GM19463 (cell line): Measurements from ENCODE around the gene KCNG3.
"Not testable (repeated sequence)": the region's sequence is repeated elsewhere in the genome, so short reads cannot be mapped to it uniquely, and the experiment has no call there.

Experiments
- ATAC-seq: cut with Tn5 transposase; IDR thresholded peaks from one replicate; pipeline ENCODE4 v1.9.1; 2021; ENCODE audit warnings: mild to moderate bottlenecking, moderate library complexity; ENCODE audit not compliant: unreplicated experiment

The KCNG3 gene

DNA sequence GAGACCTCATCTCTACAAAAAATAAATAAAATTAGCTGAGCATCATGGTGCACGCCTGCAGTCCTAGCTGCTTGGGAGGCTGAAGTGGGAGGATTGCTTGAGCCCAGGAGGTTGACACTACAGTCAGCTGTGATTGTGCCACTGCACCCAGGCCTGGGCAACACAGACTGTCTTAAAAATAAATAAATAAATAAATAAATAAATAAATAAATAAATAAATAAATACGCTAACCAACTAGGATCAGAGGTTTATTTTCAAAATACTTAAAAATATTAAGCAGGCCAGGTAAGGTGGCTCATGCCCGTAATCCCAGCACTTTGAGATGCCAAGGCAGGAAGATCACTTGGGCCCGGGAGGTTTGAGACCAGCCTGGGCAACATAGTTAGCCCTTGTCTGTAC is 63.6 kb downstream of the KCNG3 start:
- ATAC-seq, result no peak

- ATAC-seq, result no peak
These were observed 64.4 kb downstream of the KCNG3 start for GRCh38 chr2:42429352-42429751.

DNA sequence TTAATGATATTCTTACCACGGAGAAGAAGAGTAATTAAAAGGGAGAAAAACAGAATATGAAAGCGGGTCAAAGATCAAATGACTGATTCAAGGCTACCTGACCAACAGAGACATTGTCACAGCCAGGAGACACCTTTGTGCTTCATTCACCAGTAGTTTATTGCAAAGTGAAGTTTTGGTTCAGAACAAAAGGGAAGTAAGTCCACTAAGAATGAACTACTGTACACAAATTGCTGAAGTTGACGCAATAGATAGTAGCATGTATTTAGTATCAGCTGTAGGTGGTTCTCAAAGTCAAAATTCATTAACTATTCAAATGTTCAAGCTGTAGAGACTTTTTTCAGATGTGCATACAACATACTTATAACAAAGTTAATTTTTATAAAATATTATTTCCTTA is 68.1 kb downstream of the KCNG3 start:
- ATAC-seq, result no peak

DNA sequence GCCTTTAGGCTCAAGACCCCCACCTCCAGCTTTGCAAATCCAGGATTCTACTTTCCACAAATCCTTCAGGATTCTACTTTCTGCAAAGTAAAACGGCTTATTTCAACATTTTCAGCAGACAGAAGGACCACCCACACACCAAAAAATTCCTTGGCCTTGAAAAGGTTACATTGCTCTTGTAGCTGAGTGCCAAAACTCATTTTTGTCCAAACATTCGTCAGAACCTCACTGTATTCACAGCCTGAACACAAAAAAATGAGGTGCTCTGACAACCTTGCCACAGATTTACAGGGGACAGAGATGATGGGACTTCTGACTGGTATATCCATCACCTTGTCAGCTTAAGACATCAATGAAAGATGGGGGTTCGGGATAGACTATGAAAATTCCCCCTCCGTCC is 69.7 kb downstream of the KCNG3 start:
- no peak for ATAC-seq

DNA sequence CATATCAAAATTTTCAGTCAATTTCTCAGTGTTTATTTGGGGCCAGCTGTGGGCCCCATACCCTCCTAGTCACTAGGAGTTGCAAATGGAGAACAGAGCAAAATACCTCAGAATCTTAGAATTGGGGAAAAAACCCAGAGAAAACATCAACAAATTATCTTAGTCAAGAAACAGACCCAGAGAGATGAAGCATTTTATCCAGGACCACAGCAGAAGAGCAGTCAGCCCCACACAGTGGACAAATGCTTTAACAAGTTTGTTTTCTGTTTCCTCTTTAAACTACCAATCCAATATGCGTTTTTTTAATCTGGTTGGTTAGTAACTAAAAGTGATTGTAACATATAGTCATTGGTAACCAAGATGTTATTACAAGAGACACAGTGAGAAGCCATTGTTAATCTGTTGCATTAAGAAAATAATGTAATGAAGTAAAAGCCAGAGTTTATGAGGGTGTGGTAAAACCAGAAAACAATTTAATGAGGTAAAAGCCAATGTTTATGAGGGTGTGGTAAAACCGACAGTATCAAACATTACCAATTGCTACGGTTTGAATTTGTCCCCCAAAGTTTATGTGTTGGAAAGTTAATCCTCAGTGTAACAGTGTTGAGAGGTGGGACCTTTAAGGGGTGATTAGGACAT is 72.1 kb downstream of the KCNG3 start:
- no peak for ATAC-seq

DNA sequence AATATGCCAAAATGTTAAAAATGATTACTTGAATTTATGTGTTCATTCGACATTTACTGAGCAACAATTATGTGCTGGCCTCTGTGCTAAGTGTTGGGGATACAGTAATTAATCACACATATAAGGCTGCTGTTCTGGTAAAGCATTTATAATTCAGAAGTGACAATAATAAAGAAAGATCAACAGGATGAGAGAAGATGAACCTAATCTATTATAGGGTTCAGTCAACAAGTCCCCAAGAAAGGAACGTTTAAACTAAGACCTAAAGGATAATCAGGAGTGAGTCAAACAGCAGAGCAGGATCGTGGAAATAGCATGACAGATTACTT is 72.7 kb downstream of the KCNG3 start:
- ATAC-seq, result no peak

DNA sequence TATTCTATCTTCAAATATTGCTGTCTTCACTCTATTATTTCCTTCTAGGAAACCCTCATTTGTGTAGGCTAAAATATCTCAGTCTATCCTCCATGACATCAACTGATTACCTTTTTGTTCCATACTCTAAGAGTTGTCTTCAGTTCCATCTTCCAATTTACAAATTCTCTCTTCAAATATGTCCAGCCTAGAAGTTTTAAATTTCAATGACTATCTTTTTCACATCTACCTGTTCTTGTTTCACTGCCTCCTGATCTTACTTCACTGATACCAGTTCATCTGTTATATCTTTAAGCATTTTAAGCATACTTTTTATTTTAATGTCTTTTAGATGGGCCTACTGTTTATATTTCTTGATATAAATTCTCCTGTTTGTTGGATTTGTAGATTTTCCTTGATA is 79.1 kb downstream of the KCNG3 start:
- ATAC-seq, result no peak

- no peak for ATAC-seq
These were observed 79.6 kb downstream of the KCNG3 start for GRCh38 chr2:42414158-42414557.

- ATAC-seq, result no peak
These were observed 82.9 kb downstream of the KCNG3 start for GRCh38 chr2:42410742-42411514.

DNA sequence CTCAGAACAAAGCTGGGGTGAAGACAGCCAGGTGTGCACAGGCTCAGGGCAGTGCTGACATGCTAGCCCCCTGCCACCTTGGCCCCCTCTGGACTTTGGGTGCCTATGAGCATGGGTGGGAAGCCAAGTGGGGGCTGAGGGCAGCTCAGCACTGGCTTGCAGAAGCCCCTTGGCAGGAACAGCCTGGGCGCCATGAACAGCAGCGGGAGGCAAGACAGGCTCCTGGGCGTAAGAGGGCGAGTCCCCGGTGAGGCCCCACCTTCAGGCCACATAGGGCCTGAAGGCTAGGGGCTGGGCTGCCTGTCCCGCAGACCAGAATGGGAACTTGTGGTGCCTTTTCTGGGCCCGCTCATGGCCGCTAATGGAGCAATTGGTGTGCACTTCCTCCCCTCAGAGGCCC is 85.8 kb downstream of the KCNG3 start:
- ATAC-seq, result no peak

DNA sequence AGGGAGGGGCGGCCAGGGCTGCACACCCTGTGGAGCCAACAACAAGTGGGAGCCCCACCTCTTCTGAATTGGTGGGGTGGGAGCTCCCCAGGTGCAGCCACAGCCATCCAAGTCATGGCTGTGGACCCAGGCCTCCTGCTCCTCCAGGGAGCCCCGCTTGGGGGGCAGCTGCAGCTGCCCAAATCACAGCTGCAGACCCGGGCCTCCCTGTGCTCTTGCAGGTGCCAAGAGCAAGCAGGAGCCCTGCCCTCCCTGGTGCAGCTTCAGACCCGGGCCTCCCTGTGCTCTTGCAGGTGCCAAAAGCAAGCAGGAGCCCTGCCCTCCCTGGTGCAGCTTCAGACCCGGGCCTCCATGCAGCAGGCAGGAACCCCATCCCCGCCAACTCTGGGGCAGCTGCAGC is 86.3 kb downstream of the KCNG3 start:
- no peak for ATAC-seq

DNA sequence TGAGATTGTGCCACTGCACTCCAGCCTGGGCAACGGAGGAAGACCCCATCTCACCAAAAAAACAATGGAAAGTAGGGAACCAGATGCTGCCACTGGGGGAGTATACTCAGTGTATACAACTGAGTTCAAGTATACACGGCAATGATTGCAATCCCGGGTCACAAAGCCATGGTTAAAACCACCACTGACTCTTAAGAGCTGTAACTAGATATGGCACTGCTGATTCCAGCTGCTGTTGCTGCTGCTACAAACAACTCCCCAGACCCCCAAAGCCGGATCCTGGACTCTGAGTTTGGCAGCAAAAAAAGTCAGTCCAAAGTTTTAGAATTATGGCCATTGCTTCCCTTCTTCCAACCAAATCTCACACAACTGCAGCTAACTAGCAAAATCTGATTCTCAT is 89.1 kb downstream of the KCNG3 start:
- ATAC-seq, result no peak

- no peak for ATAC-seq
These were observed 92.0 kb downstream of the KCNG3 start for GRCh38 chr2:42401773-42402172.

DNA sequence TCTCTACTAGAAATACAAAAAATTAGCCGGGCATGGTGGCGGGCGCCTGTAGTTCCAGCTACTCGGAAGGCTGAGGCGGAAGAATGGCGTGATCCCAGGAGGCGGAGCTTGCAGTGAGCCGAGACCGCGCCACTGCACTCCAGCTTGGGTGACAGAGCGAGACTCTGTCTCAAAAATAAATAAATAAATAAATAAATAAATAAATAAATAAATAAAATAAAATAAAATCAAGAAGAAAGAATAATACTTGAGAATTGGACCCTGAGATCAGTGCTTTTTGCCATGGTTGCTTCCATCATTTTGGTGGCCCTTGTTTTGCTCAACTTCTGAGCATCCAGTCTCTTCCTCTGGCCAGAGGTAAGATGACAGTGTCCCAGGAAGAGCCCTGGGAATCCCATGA is 95.7 kb downstream of the KCNG3 start:
- not testable (repeated sequence) for ATAC-seq

GRCh38 chr2:42393320-42393719 is 100.5 kb downstream of the KCNG3 start:
- ATAC-seq, result not testable (repeated sequence)

- no peak for ATAC-seq
These were observed 101.6 kb downstream of the KCNG3 start for GRCh38 chr2:42392191-42392590.
